Measurements from ENCODE around the gene SYNM. TPM values are rescaled to one million over a fixed set of nuclear protein-coding genes. Genes with fewer than 3 reads are reported as not detected.

Gene SYNM
- polyA plus RNA-seq, 2 donors, result 20.3 to 40.8 TPM

DNA sequence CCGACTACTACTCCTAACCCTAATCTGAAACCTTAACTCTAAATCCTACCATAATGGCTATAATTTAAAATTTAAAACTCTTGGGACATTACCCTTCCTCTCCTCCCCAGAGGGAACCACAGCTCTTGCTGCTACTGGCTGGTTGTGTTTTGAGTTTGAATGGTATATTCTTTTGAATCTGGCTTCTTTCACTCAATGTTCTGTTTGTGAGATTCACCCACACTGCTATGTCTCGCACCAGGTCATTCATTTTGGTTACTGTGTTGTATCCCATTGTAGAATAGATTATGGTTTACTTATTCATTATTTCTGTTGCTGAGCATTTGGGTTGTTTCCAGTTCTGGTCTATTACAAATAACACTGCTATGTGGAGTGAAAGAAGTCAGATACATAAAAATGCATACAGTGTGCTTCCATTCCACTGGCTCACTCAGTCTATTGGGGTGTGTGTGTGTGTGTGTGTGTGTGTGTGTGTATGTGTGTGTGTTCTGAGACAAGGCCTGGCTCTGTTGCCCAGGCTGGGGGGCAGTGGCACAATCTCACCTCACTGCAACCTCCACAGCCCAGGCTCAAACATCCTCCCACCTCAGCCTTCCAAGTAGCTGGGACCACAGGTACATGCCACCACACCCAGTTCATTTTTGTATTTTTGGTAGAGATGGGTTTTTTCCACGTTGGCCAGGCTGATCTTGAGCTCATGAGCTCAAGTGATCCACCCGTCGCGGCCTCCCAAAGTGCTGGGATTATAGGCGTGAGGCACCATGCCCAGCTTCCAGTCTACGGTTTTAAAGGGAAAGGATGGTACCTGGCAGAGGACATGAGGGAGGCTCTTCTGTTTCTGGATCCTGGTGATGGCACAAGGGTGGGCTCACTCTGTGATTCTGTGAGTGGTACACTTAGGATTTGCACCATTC, 19.2 kb upstream of the SYNM start:
- Histone ChIP-seq H3K4me3 (ENCODE audit: low read depth in 1 of 2, low read length in 2 of 2) (no peak overlapping the region), H3K36me3 (ENCODE audit: control insufficient read depth in 2 of 2, insufficient read depth in 2 of 2, low read length in 1 of 2) (no peaks in the 10 kb centered on the region), H3K27ac (ENCODE audit: low read depth in 2 of 2, low read length in 1 of 2) (no peak overlapping the region), H3K27me3 (ENCODE audit: control insufficient read depth in 1 of 2, insufficient read depth in 2 of 2, low read length in 2 of 2) (no peaks in the 10 kb centered on the region), H3K4me1 (ENCODE audit: control insufficient read depth in 2 of 2, insufficient read depth in 2 of 2, low read length in 1 of 2) (no peaks in the 10 kb centered on the region), H3K9me3 (ENCODE audit: control insufficient read depth in 2 of 2, insufficient read depth in 1 of 2, low read depth in 1 of 2, low read length in 1 of 2) (no peaks in the 10 kb centered on the region)
- 67 to 79% methylated on average over 8 of the region's 8 CpGs for WGBS, 2 donors

DNA sequence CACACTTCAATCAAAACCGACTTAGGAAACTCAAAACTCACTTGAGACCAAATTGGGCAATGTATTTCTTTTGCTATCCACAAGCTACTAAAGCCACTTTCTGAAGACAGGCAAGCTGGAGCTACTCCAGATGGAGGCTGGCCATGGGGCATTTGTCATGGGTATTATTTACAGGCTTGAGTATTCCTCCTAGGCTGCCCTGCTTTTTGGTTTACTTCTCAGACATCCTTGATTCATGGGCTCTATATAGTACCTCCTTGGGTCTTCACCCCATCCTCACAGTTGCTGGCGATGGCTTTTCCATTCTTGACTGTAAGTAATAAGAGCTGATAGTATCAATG, 18.6 kb upstream of the SYNM start:
- no peak overlapping the region for H3K27ac ChIP-seq (ENCODE audit: low read depth in 2 of 2, low read length in 1 of 2)
- H3K27me3 ChIP-seq (ENCODE audit: control insufficient read depth in 1 of 2, insufficient read depth in 2 of 2, low read length in 2 of 2), result no peaks in the 10 kb centered on the region
- 94 to 99% methylated on average over 2 of the region's 2 CpGs for WGBS, 2 donors
- no peaks in the 10 kb centered on the region for H3K4me1 ChIP-seq (ENCODE audit: control insufficient read depth in 2 of 2, insufficient read depth in 2 of 2, low read length in 1 of 2)
- H3K4me3 ChIP-seq (ENCODE audit: low read depth in 1 of 2, low read length in 2 of 2), result no peak overlapping the region
- no peaks in the 10 kb centered on the region for H3K36me3 ChIP-seq (ENCODE audit: control insufficient read depth in 2 of 2, insufficient read depth in 2 of 2, low read length in 1 of 2)
- H3K9me3 ChIP-seq (ENCODE audit: control insufficient read depth in 2 of 2, insufficient read depth in 1 of 2, low read depth in 1 of 2, low read length in 1 of 2), result no peaks in the 10 kb centered on the region

DNA sequence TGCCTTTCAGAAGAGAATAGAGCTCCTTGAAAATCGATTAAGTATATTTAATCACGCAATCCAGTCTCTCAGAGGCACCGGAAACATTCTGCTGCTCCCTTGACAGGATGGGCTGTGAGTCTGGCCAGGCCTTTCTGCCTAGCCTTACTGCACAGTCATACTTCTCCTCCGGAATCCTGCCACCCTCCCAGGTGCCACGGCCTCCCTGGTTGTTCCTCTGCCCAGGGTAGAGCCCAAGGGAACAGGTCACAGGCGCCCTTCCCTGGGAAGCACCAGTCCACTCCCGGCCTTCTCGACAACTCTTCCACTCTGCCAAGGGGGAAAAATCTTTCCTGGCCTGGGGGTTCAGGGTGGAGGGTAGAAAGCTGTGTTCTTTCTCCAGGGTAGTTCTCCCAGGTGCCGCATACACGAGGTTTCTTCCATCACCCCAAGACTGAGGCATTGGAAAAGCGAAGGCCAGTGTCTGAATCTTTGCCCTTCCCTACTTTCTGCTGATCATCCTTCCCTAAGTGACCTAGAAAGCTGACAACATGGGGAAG, 17.4 kb upstream of the SYNM start:
- H3K27ac ChIP-seq (ENCODE audit: low read depth in 2 of 2, low read length in 1 of 2), result no peak overlapping the region
- 89 to 91% methylated on average over 11 of the region's 11 CpGs for WGBS, 2 donors

DNA sequence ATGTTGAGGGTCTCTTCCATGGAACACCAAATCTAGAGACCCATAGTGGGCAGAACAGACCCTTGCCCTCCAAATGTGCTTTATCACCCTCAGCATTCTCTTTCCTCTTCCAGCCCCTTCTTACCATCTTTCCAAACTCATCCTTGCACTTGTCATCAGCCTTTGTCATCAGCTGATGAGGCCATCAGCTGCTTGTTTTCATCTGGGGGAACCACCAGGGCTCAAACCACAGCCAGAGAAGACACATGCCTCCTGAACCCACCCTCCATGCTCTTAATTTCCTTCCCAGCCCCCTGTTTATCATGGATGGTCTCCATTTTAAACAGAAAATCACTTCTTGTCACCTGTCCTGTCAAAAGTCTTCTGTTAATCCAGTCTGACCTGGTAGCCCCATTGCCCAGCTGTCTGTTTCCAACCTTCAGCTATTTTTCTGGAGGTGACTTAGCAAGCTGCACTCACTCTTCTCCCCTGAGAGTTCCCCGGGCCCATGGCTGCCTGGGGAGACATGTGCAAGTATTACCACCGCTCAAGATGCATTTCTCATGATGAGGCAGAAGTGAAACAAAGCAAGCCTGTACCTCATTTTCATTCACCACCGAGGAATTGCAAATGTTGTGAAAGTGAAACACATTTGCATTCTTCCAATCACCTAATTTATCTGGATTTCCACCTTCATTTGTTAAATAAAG, 14.7 kb upstream of the SYNM start:
- Histone ChIP-seq H3K4me1 (ENCODE audit: control insufficient read depth in 2 of 2, insufficient read depth in 2 of 2, low read length in 1 of 2) (peaks cover 0 to 2% of the 10 kb centered on the region in 2 donors), H3K27me3 (ENCODE audit: control insufficient read depth in 1 of 2, insufficient read depth in 2 of 2, low read length in 2 of 2) (no peaks in the 10 kb centered on the region), H3K27ac (ENCODE audit: low read depth in 2 of 2, low read length in 1 of 2) (no peak overlapping the region), H3K36me3 (ENCODE audit: control insufficient read depth in 2 of 2, insufficient read depth in 2 of 2, low read length in 1 of 2) (no peaks in the 10 kb centered on the region), H3K9me3 (ENCODE audit: control insufficient read depth in 2 of 2, insufficient read depth in 1 of 2, low read depth in 1 of 2, low read length in 1 of 2) (no peaks in the 10 kb centered on the region), H3K4me3 (ENCODE audit: low read depth in 1 of 2, low read length in 2 of 2) (no peak overlapping the region)
- WGBS, 2 donors, result 60 to 65% methylated on average over 3 of the region's 3 CpGs

More for the DNA sequence above, 17.4 kb upstream of the SYNM start:
- H3K36me3 ChIP-seq (ENCODE audit: control insufficient read depth in 2 of 2, insufficient read depth in 2 of 2, low read length in 1 of 2), result no peaks in the 10 kb centered on the region
- no peaks in the 10 kb centered on the region for H3K27me3 ChIP-seq (ENCODE audit: control insufficient read depth in 1 of 2, insufficient read depth in 2 of 2, low read length in 2 of 2)
- no peak overlapping the region for H3K4me3 ChIP-seq (ENCODE audit: low read depth in 1 of 2, low read length in 2 of 2)
- no peaks in the 10 kb centered on the region for H3K9me3 ChIP-seq (ENCODE audit: control insufficient read depth in 2 of 2, insufficient read depth in 1 of 2, low read depth in 1 of 2, low read length in 1 of 2)
- no peaks in the 10 kb centered on the region for H3K4me1 ChIP-seq (ENCODE audit: control insufficient read depth in 2 of 2, insufficient read depth in 2 of 2, low read length in 1 of 2)

DNA sequence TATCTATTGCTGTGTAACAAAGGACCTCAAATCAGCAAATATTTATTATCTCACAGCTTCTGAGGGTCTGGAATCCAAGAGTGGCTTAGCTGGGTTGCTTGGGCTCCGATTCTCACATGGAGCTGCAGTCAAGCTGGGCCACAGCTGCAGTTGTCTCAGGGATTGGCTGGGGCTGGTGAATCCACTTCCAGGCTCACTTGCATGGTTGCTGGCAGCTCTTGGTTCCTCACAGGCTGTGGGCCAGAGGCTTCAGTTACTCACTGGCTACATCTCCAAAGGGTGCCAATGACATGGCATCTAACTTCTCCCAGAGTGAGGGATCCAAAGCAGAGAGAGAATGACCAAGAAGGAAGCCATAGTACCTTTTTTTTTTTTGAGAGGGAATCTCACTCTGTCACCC, 13.9 kb upstream of the SYNM start:
- WGBS, 2 donors, result 85 to 88% methylated on average over 1 of the region's 1 CpG
- no peaks in the 10 kb centered on the region for H3K9me3 ChIP-seq (ENCODE audit: control insufficient read depth in 2 of 2, insufficient read depth in 1 of 2, low read depth in 1 of 2, low read length in 1 of 2)
- H3K27ac ChIP-seq (ENCODE audit: low read depth in 2 of 2, low read length in 1 of 2), result no peak overlapping the region
- H3K4me1 ChIP-seq (ENCODE audit: control insufficient read depth in 2 of 2, insufficient read depth in 2 of 2, low read length in 1 of 2), result peaks cover 0 to 2% of the 10 kb centered on the region in 2 donors
- no peaks in the 10 kb centered on the region for H3K36me3 ChIP-seq (ENCODE audit: control insufficient read depth in 2 of 2, insufficient read depth in 2 of 2, low read length in 1 of 2)
- H3K4me3 ChIP-seq (ENCODE audit: low read depth in 1 of 2, low read length in 2 of 2), result no peak overlapping the region
- H3K27me3 ChIP-seq (ENCODE audit: control insufficient read depth in 1 of 2, insufficient read depth in 2 of 2, low read length in 2 of 2), result no peaks in the 10 kb centered on the region

DNA sequence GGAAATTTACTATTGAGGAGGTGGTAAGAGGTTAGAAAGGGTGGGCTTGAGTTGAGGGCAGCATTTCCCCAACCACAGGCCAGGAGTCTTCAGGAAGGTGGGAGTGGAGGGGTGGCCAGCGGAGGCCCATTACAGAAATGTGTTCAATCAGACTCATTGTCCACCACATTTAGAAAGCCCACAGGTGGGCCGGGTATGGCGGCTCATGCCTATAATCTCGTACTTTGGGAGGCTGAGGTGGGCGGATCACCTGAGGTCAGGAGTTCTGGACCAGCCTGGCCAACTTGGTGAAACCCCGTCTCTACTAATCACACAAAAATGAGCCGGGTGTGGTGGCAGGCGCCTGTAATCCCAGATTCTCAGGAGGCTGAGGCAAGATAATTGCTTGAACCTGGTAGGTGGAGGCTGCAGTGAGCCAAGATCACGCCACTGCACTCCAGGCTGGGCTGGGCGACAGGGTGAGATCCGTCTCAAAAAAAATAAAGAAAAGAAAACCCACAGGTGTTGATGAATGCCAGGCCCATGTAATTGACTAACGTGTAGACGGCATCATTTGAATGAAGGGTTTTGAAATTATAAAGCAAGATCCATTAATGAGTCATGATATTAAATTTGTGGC, 12.2 kb upstream of the SYNM start:
- Histone ChIP-seq H3K4me1 (ENCODE audit: control insufficient read depth in 2 of 2, insufficient read depth in 2 of 2, low read length in 1 of 2) (peaks cover 0 to 2% of the 10 kb centered on the region in 2 donors), H3K27ac (ENCODE audit: low read depth in 2 of 2, low read length in 1 of 2) (no peak overlapping the region), H3K9me3 (ENCODE audit: control insufficient read depth in 2 of 2, insufficient read depth in 1 of 2, low read depth in 1 of 2, low read length in 1 of 2) (no peaks in the 10 kb centered on the region), H3K36me3 (ENCODE audit: control insufficient read depth in 2 of 2, insufficient read depth in 2 of 2, low read length in 1 of 2) (no peaks in the 10 kb centered on the region), H3K27me3 (ENCODE audit: control insufficient read depth in 1 of 2, insufficient read depth in 2 of 2, low read length in 2 of 2) (no peaks in the 10 kb centered on the region), H3K4me3 (ENCODE audit: low read depth in 1 of 2, low read length in 2 of 2) (no peak overlapping the region)
- WGBS, 2 donors, result 64 to 73% methylated on average over 13 of the region's 13 CpGs

DNA sequence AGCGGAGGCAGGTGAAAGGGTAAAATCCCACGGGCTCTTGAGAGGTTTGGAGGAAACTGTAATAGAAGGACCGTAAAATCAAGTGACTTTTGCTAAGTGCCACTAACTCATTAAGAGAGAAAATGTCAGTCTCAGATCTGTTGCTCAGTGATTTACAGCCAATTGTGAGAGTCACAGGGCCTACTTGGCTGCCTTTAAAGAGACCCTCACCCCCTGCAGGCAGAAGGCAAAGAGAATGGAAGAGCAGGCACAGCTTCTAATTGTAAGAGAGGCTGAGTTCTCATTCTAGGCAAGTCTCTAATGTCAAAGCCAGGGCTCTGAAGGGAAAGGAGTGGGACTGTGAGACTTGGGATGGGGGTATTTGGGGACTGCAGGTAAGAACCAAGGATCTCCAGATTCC, 9.3 kb upstream of the SYNM start:
- Histone ChIP-seq H3K4me1 (ENCODE audit: control insufficient read depth in 2 of 2, insufficient read depth in 2 of 2, low read length in 1 of 2) (peaks cover 0 to 2% of the 10 kb centered on the region in 2 donors), H3K27ac (ENCODE audit: low read depth in 2 of 2, low read length in 1 of 2) (no peak overlapping the region), H3K4me3 (ENCODE audit: low read depth in 1 of 2, low read length in 2 of 2) (no peak overlapping the region), H3K36me3 (ENCODE audit: control insufficient read depth in 2 of 2, insufficient read depth in 2 of 2, low read length in 1 of 2) (no peaks in the 10 kb centered on the region), H3K27me3 (ENCODE audit: control insufficient read depth in 1 of 2, insufficient read depth in 2 of 2, low read length in 2 of 2) (peaks cover 0 to 5% of the 10 kb centered on the region in 2 donors), H3K9me3 (ENCODE audit: control insufficient read depth in 2 of 2, insufficient read depth in 1 of 2, low read depth in 1 of 2, low read length in 1 of 2) (peaks cover 0 to 3% of the 10 kb centered on the region in 2 donors)
- 70 to 89% methylated on average over 3 of the region's 3 CpGs for WGBS, 2 donors

DNA sequence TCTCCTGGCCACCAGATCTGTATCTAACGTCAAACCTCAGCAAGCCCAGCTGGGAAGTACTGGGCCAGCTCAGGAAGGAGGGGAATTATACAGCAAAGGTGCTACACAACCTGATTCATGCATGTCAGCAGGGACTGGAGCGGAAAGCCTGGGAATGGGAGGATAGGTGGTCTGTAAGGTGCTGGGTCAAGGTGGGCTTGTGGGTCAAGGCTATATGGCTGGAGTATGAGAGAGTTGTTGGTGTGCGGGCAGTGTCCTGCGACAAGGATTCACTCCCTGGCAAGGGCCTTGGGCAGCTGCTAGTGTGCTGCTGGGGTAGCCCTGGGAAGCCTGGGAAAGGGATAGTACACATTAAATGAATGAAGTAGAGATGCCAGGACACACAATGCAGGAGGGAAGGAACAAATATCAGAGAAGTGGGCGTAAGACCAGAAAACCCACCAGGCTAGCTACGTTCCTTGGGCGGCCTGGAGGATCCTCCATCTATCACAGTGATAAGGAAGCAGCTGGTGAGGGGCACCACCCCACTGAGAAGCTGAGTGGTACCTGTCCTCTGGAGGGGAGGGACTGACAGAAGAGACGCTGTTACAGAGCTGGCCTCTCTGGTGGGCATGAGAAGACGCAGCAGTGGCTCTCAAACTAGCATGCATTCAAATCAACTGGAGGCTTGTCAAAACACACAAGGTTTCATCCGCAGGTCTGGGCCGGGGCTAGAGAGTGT, 8.5 kb upstream of the SYNM start:
- H3K4me3 ChIP-seq (ENCODE audit: low read depth in 1 of 2, low read length in 2 of 2), result no peak overlapping the region
- peak overlapping the region in 1 of 2 donors; percentile 48 for H3K27ac ChIP-seq (ENCODE audit: low read depth in 2 of 2, low read length in 1 of 2)

DNA sequence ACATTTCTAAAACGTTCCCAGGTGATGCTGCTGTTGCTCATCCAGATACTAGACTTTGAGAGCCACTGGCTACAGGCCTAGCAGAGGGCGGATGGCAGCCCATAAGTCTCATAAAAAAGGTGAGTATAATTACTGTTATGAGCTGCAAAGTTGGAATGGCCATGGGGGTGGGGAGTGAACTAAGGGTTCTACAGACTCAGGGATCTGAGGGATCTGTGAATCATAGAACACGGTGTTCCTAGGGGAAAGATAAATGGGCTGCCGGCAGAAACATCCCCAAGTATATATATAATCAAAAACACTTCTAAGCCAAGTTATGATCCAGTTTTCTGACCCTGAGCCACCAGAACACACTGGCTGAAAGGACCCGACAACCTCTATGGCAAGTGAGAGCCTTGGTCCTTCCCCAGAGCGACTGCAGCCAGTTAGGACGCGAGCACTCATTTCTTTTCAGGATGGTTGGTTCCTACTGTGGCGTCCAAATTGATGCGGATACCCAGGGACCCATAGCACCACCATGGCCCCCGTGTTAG, 7.9 kb upstream of the SYNM start:
- 82 to 85% methylated on average over 11 of the region's 11 CpGs for WGBS, 2 donors
- H3K9me3 ChIP-seq (ENCODE audit: control insufficient read depth in 2 of 2, insufficient read depth in 1 of 2, low read depth in 1 of 2, low read length in 1 of 2), result peaks cover 0 to 3% of the 10 kb centered on the region in 2 donors
- H3K36me3 ChIP-seq (ENCODE audit: control insufficient read depth in 2 of 2, insufficient read depth in 2 of 2, low read length in 1 of 2), result no peaks in the 10 kb centered on the region
- H3K4me1 ChIP-seq (ENCODE audit: control insufficient read depth in 2 of 2, insufficient read depth in 2 of 2, low read length in 1 of 2), result peaks cover 0 to 2% of the 10 kb centered on the region in 2 donors
- peaks cover 0 to 5% of the 10 kb centered on the region in 2 donors for H3K27me3 ChIP-seq (ENCODE audit: control insufficient read depth in 1 of 2, insufficient read depth in 2 of 2, low read length in 2 of 2)
- H3K4me3 ChIP-seq (ENCODE audit: low read depth in 1 of 2, low read length in 2 of 2), result no peak overlapping the region
- H3K27ac ChIP-seq (ENCODE audit: low read depth in 2 of 2, low read length in 1 of 2), result peak overlapping the region; percentile 38 to 50

More for the DNA sequence above, 8.5 kb upstream of the SYNM start:
- WGBS, 2 donors, result 92 to 93% methylated on average over 11 of the region's 11 CpGs
- Histone ChIP-seq H3K36me3 (ENCODE audit: control insufficient read depth in 2 of 2, insufficient read depth in 2 of 2, low read length in 1 of 2) (no peaks in the 10 kb centered on the region), H3K27me3 (ENCODE audit: control insufficient read depth in 1 of 2, insufficient read depth in 2 of 2, low read length in 2 of 2) (peaks cover 0 to 5% of the 10 kb centered on the region in 2 donors), H3K4me1 (ENCODE audit: control insufficient read depth in 2 of 2, insufficient read depth in 2 of 2, low read length in 1 of 2) (peaks cover 0 to 2% of the 10 kb centered on the region in 2 donors), H3K9me3 (ENCODE audit: control insufficient read depth in 2 of 2, insufficient read depth in 1 of 2, low read depth in 1 of 2, low read length in 1 of 2) (peaks cover 0 to 3% of the 10 kb centered on the region in 2 donors)

Measured in esophagus (tissue), 2 donors.